Activated effector memory CD4-positive, alpha-beta T cell treated with anti-CD3 and anti-CD28 coated beads, Interleukin-2, amount 50 U/mL, for 16 hours (primary cell): Measurements from ENCODE around the gene BACH2.
"Not testable (repeated sequence)": the region's sequence is repeated elsewhere in the genome, so short reads cannot be mapped to it uniquely, and the experiment has no call there.

Source experiments
- DNase-seq: peaks from one replicate; pipeline ENCODE4 v3.0.0-alpha.2; 2020

Gene BACH2

GRCh38 chr6:90233213-90233612 is 63.4 kb downstream of the BACH2 start:
- no peak for DNase-seq

- DNase-seq: no peak
Observed at GRCh38 chr6:90231798-90232197, 64.8 kb downstream of the BACH2 start.

DNA sequence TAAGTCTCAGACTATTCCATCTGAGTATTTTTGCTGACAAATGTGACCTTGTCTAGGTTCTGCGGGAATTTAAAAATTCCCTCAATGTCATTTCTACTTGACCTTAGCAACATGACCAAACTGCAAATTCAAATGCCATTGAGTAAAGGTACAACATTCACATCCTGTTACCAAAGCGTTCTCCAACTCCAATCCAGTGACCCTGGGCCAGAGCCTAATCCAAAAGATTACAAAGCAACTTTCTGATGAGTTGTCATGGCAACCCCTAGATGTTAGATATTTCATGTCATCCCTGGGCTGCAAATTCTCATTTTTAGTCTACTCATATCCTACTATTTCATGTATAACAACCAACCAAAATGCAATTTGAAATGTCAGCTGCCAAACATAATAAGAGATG is 65.3 kb downstream of the BACH2 start:
- DNase-seq: no peak

GRCh38 chr6:90230548-90231215 is 66.0 kb downstream of the BACH2 start:
- no peak for DNase-seq

DNA sequence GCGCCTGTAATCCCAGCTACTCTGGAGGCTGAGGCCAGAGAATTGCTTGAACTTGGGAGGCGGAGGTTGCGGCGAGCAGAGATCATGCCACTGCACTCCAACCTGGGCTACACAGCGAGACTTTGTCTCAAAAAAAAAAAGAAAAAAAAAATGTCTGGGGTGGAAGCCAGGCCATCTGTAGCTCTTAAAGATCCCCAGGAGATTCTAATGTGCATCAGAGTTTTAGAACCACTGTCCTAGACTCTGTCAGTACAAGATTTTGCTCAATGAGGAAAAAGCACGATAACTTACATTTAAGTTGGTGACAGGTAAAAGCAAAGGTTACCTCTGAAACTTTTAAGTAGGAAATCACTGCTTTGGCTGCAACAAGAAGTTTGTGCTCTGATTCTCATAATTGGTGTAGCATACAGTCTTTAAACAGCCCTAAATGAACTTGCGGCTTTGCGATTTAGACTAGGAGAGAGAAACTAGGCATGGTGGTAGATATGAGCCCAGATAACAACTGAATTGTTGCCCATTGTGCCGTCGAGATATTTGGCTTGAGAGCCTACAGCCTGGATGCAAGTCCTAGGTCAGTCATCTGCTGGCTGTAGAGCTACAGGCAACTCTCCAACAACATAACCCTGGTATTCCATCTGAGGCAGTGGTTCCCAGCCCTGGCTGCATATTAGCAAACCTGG is 67.2 kb downstream of the BACH2 start:
- DNase-seq: no peak

GRCh38 chr6:90227673-90228072 is 69.0 kb downstream of the BACH2 start:
- no peak for DNase-seq

GRCh38 chr6:90227213-90227612 is 69.4 kb downstream of the BACH2 start:
- no peak for DNase-seq

GRCh38 chr6:90226257-90226656 is 70.4 kb downstream of the BACH2 start:
- no peak for DNase-seq

- no peak for DNase-seq
Observed at GRCh38 chr6:90224196-90224595, 72.4 kb downstream of the BACH2 start.

- peak; percentile 77 for DNase-seq
Observed at GRCh38 chr6:90222724-90223198, 73.9 kb downstream of the BACH2 start.

DNA sequence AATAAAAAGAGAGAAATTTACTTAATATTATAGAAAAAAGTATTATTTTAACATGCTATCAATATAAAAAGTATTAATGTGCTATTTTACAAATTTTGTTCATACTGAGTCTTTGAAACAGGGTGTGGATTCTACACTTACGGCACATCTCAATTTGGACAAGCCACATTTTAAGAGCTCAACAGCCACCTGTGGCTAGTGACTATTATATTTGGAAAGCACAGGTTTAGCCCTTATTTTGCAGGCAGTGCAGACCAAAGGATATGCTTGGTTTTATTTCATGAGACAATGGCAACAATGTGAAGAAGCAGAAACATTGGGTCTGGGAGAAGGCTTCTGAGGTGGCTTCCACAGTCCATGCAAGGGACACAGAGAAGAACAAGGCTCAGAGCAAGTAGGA is 74.6 kb downstream of the BACH2 start:
- DNase-seq: no peak

GRCh38 chr6:90221403-90221802 is 75.2 kb downstream of the BACH2 start:
- no peak for DNase-seq

- no peak for DNase-seq
Observed at GRCh38 chr6:90220273-90220672, 76.4 kb downstream of the BACH2 start.

DNA sequence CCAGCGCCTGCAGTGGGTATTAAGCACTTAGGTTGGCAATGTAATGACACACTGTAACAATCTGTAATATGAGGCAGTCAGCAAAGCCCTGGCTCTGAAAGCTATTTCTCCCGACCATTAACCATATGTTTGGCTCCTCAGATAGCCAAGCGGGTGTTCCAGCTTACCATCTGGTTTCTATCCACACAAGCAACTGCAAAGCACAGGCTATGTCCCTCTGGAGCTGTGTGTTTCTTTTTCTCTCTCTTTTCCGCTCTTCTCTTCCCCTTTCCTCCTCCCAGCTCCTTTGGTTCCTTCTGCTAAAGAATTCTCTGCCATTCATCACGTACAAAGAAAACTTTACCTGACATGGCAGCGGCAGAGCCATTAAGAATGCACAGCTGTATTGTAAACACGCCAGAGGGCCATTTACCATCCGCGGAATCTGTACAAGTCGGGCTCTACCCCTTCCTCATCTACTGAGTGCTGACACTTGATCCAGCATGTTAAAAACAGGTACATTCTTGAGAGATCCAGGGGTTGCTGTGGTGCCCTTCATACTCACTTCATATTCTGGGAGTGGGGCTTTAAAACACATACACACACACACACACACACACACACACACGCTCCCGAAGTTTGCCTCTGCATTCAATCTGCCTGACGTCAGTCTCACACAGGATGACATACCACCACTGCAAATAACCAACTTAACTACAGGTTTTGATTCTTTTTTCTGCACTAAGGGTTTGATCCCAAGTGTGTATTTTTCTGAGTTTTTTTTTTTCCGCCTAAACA is 77.2 kb downstream of the BACH2 start:
- no peak for DNase-seq

GRCh38 chr6:90218959-90219208 is 77.8 kb downstream of the BACH2 start:
- DNase-seq: no peak

DNA sequence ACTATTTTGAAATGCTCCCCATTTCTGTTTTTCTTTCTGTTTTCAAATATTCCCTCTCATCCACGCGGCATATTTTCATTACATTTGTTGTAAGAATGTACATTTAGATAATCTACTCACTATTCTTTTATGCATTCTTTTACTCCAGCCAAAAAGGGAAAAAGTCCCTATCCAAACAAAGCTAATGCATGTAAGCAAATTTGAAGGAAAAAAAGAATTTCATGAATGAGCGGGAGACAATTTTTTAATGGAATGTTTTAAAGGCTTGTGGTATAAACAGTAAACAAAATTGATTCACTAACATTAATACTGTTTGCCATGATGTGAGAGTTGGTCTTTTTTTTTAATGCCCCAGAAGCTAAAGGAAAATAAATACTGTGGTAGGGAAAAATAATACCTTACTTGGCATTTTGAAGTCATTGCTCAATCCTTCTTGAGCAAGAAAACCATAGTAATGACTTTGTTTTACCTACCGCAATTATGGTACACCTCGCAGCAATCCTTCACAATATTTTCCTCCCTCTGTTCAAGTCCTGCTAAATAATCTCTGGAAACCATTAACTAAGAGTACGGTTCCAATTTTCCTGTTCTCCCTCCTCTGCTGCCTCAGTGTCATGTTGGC is 79.0 kb downstream of the BACH2 start:
- DNase-seq: no peak

- DNase-seq: peak; percentile 69
Observed at GRCh38 chr6:90216072-90216977, 80.3 kb downstream of the BACH2 start.

DNA sequence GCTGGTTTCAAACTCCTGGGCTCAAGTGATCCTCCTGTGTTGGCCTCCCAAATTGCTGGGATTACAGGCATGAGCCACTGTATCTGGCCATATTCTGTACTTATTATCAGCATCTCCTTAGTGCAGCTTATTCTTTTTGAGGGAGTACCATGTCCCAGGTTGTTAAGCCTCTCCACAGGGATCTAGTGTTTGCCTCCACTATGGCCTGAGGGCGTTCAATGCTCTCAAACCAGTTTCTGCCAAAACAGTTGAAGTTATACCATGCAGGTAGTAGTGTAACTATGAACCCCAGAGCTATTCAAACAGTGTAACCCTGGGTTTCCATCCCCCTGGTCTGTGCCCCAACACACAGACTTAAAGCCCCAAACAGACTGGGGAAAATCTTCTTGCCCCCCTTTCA is 81.7 kb downstream of the BACH2 start:
- no peak for DNase-seq

DNA sequence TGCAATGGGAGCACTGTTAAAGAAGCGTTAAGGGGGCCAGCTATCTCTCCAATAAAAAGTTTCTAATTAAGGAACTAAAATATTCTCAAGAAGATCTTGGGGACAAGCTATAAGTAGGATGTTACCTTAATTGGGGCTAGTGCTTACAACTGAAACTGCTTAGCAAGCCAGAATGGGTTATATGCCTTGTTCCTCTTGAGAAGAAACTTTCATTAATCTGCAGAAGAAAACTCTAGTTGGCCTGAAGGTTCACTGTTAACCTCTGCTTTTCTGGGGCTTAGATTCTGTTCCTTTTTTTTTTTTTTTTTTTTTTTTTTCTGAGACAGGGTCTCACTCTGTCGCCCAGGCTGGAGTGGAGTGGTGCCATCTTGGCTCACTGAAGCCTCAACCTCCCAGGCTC is 82.2 kb downstream of the BACH2 start:
- no peak for DNase-seq

GRCh38 chr6:90212274-90212673 is 84.4 kb downstream of the BACH2 start:
- no peak for DNase-seq

DNA sequence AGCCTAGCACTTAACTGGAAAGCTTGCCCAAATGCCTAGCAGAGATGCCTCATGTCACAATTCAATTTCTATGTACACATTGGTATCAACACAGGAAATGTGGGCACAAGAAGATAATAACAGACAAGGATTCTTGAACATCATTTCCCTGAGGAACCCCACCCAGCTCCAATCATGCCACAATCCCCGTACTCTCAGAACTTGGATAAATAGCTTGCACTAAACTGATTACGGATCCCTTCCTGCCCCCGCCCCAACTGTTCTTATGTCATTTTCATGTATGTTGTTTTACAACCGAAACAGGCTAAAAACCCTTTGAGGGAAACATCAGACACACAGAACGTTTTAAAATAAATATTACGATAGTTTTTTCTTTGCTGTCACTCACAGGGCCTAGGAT is 87.1 kb downstream of the BACH2 start:
- no peak for DNase-seq

GRCh38 chr6:90208690-90209089 is 88.0 kb downstream of the BACH2 start:
- DNase-seq: not testable (repeated sequence)
